Measurements from ENCODE around the gene FHAD1.
"Not testable (repeated sequence)": the region's sequence is repeated elsewhere in the genome, so short reads cannot be mapped to it uniquely, and the experiment has no call there.

The FHAD1 gene

GRCh38 chr1:15427280-15427666 is 180.2 kb downstream of the FHAD1 start:
- peak overlapping the region; percentile 86 for H3K27ac ChIP-seq (ENCODE audit: low read depth, low read length)
- H3K4me3 ChIP-seq (ENCODE audit: low read length) = no peak overlapping the region
- no peaks in the 10 kb centered on the region for H3K27me3 ChIP-seq (ENCODE audit: control insufficient read depth, insufficient read depth, low read length)
- H3K36me3 ChIP-seq (ENCODE audit: control insufficient read depth, insufficient read depth, low read length) = peaks cover 7% of the 10 kb centered on the region
- H3K9ac ChIP-seq (ENCODE audit: low read length) = peak overlapping the region; percentile 27
- H3K4me1 ChIP-seq (ENCODE audit: control insufficient read depth, insufficient read depth, low read length) = peaks cover 16% of the 10 kb centered on the region

- not testable (repeated sequence) for H3K4me3 ChIP-seq (ENCODE audit: low read length); H3K27me3 ChIP-seq (ENCODE audit: control insufficient read depth, insufficient read depth, low read length); H3K9ac ChIP-seq (ENCODE audit: low read length); H3K27ac ChIP-seq (ENCODE audit: low read depth, low read length); H3K36me3 ChIP-seq (ENCODE audit: control insufficient read depth, insufficient read depth, low read length)
- H3K4me1 ChIP-seq (ENCODE audit: control insufficient read depth, insufficient read depth, low read length) = peaks cover 16% of the 10 kb centered on the region
Observed at GRCh38 chr1:15428252-15428651, 181.2 kb downstream of the FHAD1 start.

GRCh38 chr1:15428815-15429435 is 181.9 kb downstream of the FHAD1 start:
- H3K4me1 ChIP-seq (ENCODE audit: control insufficient read depth, insufficient read depth, low read length) = peaks cover 16% of the 10 kb centered on the region
- no peak overlapping the region for H3K4me3 ChIP-seq (ENCODE audit: low read length)
- H3K9ac ChIP-seq (ENCODE audit: low read length) = no peak overlapping the region
- H3K36me3 ChIP-seq (ENCODE audit: control insufficient read depth, insufficient read depth, low read length) = peaks cover 7% of the 10 kb centered on the region
- H3K27ac ChIP-seq (ENCODE audit: low read depth, low read length) = no peak overlapping the region
- no peaks in the 10 kb centered on the region for H3K27me3 ChIP-seq (ENCODE audit: control insufficient read depth, insufficient read depth, low read length)

GRCh38 chr1:15429701-15430149 is 182.7 kb downstream of the FHAD1 start:
- no peak overlapping the region for H3K27ac ChIP-seq (ENCODE audit: low read depth, low read length)
- H3K4me1 ChIP-seq (ENCODE audit: control insufficient read depth, insufficient read depth, low read length) = peaks cover 16% of the 10 kb centered on the region
- no peaks in the 10 kb centered on the region for H3K27me3 ChIP-seq (ENCODE audit: control insufficient read depth, insufficient read depth, low read length)
- H3K36me3 ChIP-seq (ENCODE audit: control insufficient read depth, insufficient read depth, low read length) = peaks cover 7% of the 10 kb centered on the region
- no peak overlapping the region for H3K4me3 ChIP-seq (ENCODE audit: low read length)
- no peak overlapping the region for H3K9ac ChIP-seq (ENCODE audit: low read length)

GRCh38 chr1:15430787-15431570 is 184.0 kb downstream of the FHAD1 start:
- peaks cover 7% of the 10 kb centered on the region for H3K36me3 ChIP-seq (ENCODE audit: control insufficient read depth, insufficient read depth, low read length)
- no peak overlapping the region for H3K27ac ChIP-seq (ENCODE audit: low read depth, low read length)
- H3K9ac ChIP-seq (ENCODE audit: low read length) = no peak overlapping the region
- no peaks in the 10 kb centered on the region for H3K27me3 ChIP-seq (ENCODE audit: control insufficient read depth, insufficient read depth, low read length)
- peaks cover 16% of the 10 kb centered on the region for H3K4me1 ChIP-seq (ENCODE audit: control insufficient read depth, insufficient read depth, low read length)
- H3K4me3 ChIP-seq (ENCODE audit: low read length) = no peak overlapping the region

- H3K4me1 ChIP-seq (ENCODE audit: control insufficient read depth, insufficient read depth, low read length) = peaks cover 12% of the 10 kb centered on the region
- no peak overlapping the region for H3K4me3 ChIP-seq (ENCODE audit: low read length)
- peaks cover 7% of the 10 kb centered on the region for H3K36me3 ChIP-seq (ENCODE audit: control insufficient read depth, insufficient read depth, low read length)
- no peak overlapping the region for H3K27ac ChIP-seq (ENCODE audit: low read depth, low read length)
- H3K27me3 ChIP-seq (ENCODE audit: control insufficient read depth, insufficient read depth, low read length) = no peaks in the 10 kb centered on the region
- H3K9ac ChIP-seq (ENCODE audit: low read length) = no peak overlapping the region
Observed at GRCh38 chr1:15431571-15431948, 184.5 kb downstream of the FHAD1 start.

GRCh38 chr1:15432324-15432723 is 185.3 kb downstream of the FHAD1 start:
- Histone ChIP-seq H3K4me1 (ENCODE audit: control insufficient read depth, insufficient read depth, low read length) (peaks cover 6% of the 10 kb centered on the region), H3K36me3 (ENCODE audit: control insufficient read depth, insufficient read depth, low read length) (peaks cover 7% of the 10 kb centered on the region), H3K9ac (ENCODE audit: low read length) (no peak overlapping the region), H3K27me3 (ENCODE audit: control insufficient read depth, insufficient read depth, low read length) (no peaks in the 10 kb centered on the region), H3K27ac (ENCODE audit: low read depth, low read length) (no peak overlapping the region), H3K4me3 (ENCODE audit: low read length) (no peak overlapping the region)

GRCh38 chr1:15433471-15433870 is 186.4 kb downstream of the FHAD1 start:
- Histone ChIP-seq H3K36me3 (ENCODE audit: control insufficient read depth, insufficient read depth, low read length) (peaks cover 7% of the 10 kb centered on the region), H3K4me3 (ENCODE audit: low read length) (no peak overlapping the region), H3K27ac (ENCODE audit: low read depth, low read length) (no peak overlapping the region), H3K4me1 (ENCODE audit: control insufficient read depth, insufficient read depth, low read length) (no peaks in the 10 kb centered on the region), H3K9ac (ENCODE audit: low read length) (no peak overlapping the region), H3K27me3 (ENCODE audit: control insufficient read depth, insufficient read depth, low read length) (no peaks in the 10 kb centered on the region)

- not testable (repeated sequence) for H3K4me3 ChIP-seq (ENCODE audit: low read length); H3K36me3 ChIP-seq (ENCODE audit: control insufficient read depth, insufficient read depth, low read length)
Observed at GRCh38 chr1:15434739-15435138, 187.7 kb downstream of the FHAD1 start.

GRCh38 chr1:15435239-15436077 is 188.4 kb downstream of the FHAD1 start:
- Histone ChIP-seq H3K4me3 (ENCODE audit: low read length) (no peak overlapping the region), H3K9ac (ENCODE audit: low read length) (no peak overlapping the region), H3K4me1 (ENCODE audit: control insufficient read depth, insufficient read depth, low read length) (no peaks in the 10 kb centered on the region), H3K27me3 (ENCODE audit: control insufficient read depth, insufficient read depth, low read length) (no peaks in the 10 kb centered on the region), H3K27ac (ENCODE audit: low read depth, low read length) (no peak overlapping the region), H3K36me3 (ENCODE audit: control insufficient read depth, insufficient read depth, low read length) (no peaks in the 10 kb centered on the region)

More at GRCh38 chr1:15434739-15435138, 187.7 kb downstream of the FHAD1 start:
- not testable (repeated sequence) for H3K4me1 ChIP-seq (ENCODE audit: control insufficient read depth, insufficient read depth, low read length); H3K9ac ChIP-seq (ENCODE audit: low read length); H3K27ac ChIP-seq (ENCODE audit: low read depth, low read length); H3K27me3 ChIP-seq (ENCODE audit: control insufficient read depth, insufficient read depth, low read length)

- Histone ChIP-seq H3K4me1 (ENCODE audit: control insufficient read depth, insufficient read depth, low read length) (no peaks in the 10 kb centered on the region), H3K36me3 (ENCODE audit: control insufficient read depth, insufficient read depth, low read length) (no peaks in the 10 kb centered on the region), H3K27ac (ENCODE audit: low read depth, low read length) (no peak overlapping the region), H3K27me3 (ENCODE audit: control insufficient read depth, insufficient read depth, low read length) (no peaks in the 10 kb centered on the region), H3K9ac (ENCODE audit: low read length) (no peak overlapping the region), H3K4me3 (ENCODE audit: low read length) (no peak overlapping the region)
Observed at GRCh38 chr1:15436881-15437442, 189.9 kb downstream of the FHAD1 start.

GRCh38 chr1:15439325-15439724 is 192.3 kb downstream of the FHAD1 start:
- Histone ChIP-seq H3K27ac (ENCODE audit: low read depth, low read length) (no peak overlapping the region), H3K27me3 (ENCODE audit: control insufficient read depth, insufficient read depth, low read length) (no peaks in the 10 kb centered on the region), H3K4me3 (ENCODE audit: low read length) (no peak overlapping the region), H3K4me1 (ENCODE audit: control insufficient read depth, insufficient read depth, low read length) (no peaks in the 10 kb centered on the region), H3K9ac (ENCODE audit: low read length) (no peak overlapping the region), H3K36me3 (ENCODE audit: control insufficient read depth, insufficient read depth, low read length) (no peaks in the 10 kb centered on the region)

Measured in rectal smooth muscle tissue (tissue), 1 donor.